HG02943 (cell line): Measurements from ENCODE around the gene NF1.
"Not testable (repeated sequence)": the region's sequence is repeated elsewhere in the genome, so short reads cannot be mapped to it uniquely, and the experiment has no call there.

ENCODE experiments used
- ATAC-seq: cut with Tn5 transposase; IDR thresholded peaks from one replicate; pipeline ENCODE4 v1.9.1; 2021; ENCODE audit warnings: mild to moderate bottlenecking, low read depth, moderate library complexity; ENCODE audit not compliant: unreplicated experiment

NF1 gene

GRCh38 chr17:31291820-31292219 lies 197.0 kb downstream of the NF1 start:
- no peak for ATAC-seq

- ATAC-seq = no peak
These were observed 198.8 kb downstream of the NF1 start for GRCh38 chr17:31293581-31293980.

- ATAC-seq = no peak
These were observed 199.5 kb downstream of the NF1 start for GRCh38 chr17:31294231-31294630.

GRCh38 chr17:31294820-31295488 lies 200.2 kb downstream of the NF1 start:
- no peak for ATAC-seq

- no peak for ATAC-seq
These were observed 200.7 kb downstream of the NF1 start for GRCh38 chr17:31295489-31295871.

GRCh38 chr17:31296142-31296541 lies 201.4 kb downstream of the NF1 start:
- no peak for ATAC-seq

GRCh38 chr17:31297090-31297489 lies 202.3 kb downstream of the NF1 start, which contains the start of gene OMG:
OMG (minus strand) TSS chr17:31297239; CDS start chr17:31296331, 908 bp downstream.
- no peak for ATAC-seq

- no peak for ATAC-seq
These were observed 204.8 kb downstream of the NF1 start for GRCh38 chr17:31299624-31300023.

- no peak for ATAC-seq
These were observed 212.9 kb downstream of the NF1 start for GRCh38 chr17:31307640-31308039.

- no peak for ATAC-seq
These were observed 213.9 kb downstream of the NF1 start for GRCh38 chr17:31308372-31309334.

- no peak for ATAC-seq
These were observed 214.8 kb downstream of the NF1 start for GRCh38 chr17:31309556-31309955.

GRCh38 chr17:31310260-31310659 lies 215.5 kb downstream of the NF1 start:
- ATAC-seq = no peak

GRCh38 chr17:31310886-31311285 lies 216.1 kb downstream of the NF1 start:
- ATAC-seq = no peak

- no peak for ATAC-seq
These were observed 216.7 kb downstream of the NF1 start for GRCh38 chr17:31311526-31311925.

- not testable (repeated sequence) for ATAC-seq
These were observed 217.4 kb downstream of the NF1 start for GRCh38 chr17:31312223-31312622.

GRCh38 chr17:31313982-31314781 lies 219.4 kb downstream of the NF1 start, which contains the start of gene EVI2B:
EVI2B (minus strand) TSS chr17:31314054; CDS start chr17:31305609, 8,445 bp downstream.
- ATAC-seq = no peak

GRCh38 chr17:31314782-31315100 lies 220.0 kb downstream of the NF1 start:
- no peak for ATAC-seq

- no peak for ATAC-seq
These were observed 223.6 kb downstream of the NF1 start for GRCh38 chr17:31318298-31318801.

GRCh38 chr17:31318851-31319661 lies 224.3 kb downstream of the NF1 start:
- ATAC-seq = no peak

- no peak for ATAC-seq
These were observed 225.5 kb downstream of the NF1 start for GRCh38 chr17:31320241-31320640.
